GM21786 (cell line): ENCODE results near the gene PGK1.
"Not testable (repeated sequence)": the region's sequence is repeated elsewhere in the genome, so short reads cannot be mapped to it uniquely, and the experiment has no call there.

Experiments used
- ATAC-seq: cut with Tn5 transposase; IDR thresholded peaks from one replicate; pipeline ENCODE4 v1.9.1; 2021; ENCODE audit not compliant: unreplicated experiment

PGK1 gene

DNA sequence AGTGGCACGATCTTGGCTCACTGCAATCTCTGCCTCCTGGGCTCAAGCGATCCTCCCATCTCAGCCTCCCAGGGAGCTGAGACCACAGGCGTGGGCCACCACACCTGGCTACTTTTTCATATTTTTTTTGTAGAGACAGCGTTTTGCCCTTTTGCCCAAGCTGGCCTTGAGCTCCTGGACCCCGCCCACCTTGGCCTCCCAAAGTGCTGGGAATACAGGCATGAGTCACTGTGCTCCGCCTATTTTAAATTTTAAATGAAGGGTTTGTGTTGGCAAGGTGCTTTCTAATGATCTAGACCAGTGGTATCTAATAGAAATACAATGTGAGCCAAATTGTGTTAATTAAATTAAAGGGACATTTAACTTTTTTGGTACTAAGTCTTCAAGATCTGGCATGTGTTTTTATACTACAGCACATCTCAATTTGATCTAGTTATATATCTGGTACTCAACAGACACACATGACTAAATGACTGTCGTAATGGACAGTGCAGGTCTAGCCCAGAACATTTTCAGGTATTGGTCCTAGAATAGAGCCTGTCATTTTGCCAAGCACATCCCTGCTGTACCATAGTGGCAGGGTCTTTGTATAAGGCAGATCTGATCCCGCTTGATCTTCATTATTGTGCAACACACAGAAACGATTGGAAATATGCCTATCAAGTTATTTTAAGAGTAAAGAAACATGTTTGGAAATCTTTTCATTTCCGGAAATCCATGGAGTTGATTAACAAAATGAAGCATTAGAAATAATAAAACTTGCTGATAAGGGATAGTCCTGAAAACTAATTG, 7.3 kb downstream of the PGK1 start:
- ATAC-seq: no peak

DNA sequence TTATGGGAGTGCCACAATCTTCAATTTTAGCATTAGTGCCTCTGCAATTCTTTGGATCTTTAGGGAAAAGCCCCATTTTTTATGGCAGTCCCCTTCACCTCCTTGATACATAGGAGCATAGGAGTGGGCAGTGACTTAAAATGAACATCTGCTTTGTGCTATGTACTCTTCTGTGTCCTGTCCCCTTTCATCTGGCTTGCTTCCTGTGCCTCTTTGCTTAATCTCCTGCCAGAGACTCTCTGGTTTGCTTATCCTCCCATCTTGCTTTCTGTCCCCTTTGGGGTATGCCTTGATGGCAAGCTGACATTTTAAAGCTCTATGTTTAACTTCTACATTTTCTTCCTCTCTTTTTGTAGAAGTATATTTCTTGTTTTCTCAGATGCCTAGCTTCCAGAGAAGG, 12.3 kb downstream of the PGK1 start:
- no peak for ATAC-seq

DNA sequence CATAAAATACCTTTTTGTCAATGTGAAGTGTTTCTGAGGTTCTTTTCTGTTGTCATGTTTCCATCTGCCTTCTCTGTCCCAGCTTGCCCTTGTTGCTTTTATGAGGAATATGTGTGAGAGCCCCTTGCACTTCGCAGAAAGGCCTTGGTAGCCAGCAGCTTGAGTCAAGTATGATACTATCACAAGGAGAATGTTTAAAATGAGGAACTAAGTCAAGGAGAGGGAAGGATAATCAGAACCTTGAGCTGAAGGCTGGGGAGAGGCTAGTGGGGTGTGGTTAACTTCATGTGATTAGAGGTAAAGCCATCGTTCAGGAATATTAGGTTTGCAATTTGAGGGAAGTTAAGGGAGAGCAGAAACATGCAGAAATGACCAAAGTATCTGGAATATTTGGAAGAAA, 12.7 kb downstream of the PGK1 start:
- no peak for ATAC-seq

DNA sequence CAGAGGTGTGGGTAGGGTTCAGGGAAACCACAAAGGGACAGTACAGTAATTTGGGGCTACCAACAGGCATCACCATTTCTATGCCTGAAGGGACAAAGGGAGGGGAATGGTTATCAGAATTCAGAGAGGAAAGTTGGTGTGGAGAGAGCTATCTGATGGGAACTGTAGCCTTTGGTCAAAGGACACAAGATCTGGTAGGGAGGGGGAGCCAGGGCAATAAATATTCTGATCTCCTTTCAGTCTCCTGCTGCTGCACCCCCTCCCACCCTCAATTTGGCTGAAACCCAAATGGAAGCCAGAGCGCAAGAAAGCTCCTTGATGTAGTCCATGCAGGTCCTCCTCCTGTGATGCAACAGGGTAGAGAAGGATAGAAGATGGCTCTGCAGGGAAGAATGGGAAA, 14.6 kb downstream of the PGK1 start:
- no peak for ATAC-seq

DNA sequence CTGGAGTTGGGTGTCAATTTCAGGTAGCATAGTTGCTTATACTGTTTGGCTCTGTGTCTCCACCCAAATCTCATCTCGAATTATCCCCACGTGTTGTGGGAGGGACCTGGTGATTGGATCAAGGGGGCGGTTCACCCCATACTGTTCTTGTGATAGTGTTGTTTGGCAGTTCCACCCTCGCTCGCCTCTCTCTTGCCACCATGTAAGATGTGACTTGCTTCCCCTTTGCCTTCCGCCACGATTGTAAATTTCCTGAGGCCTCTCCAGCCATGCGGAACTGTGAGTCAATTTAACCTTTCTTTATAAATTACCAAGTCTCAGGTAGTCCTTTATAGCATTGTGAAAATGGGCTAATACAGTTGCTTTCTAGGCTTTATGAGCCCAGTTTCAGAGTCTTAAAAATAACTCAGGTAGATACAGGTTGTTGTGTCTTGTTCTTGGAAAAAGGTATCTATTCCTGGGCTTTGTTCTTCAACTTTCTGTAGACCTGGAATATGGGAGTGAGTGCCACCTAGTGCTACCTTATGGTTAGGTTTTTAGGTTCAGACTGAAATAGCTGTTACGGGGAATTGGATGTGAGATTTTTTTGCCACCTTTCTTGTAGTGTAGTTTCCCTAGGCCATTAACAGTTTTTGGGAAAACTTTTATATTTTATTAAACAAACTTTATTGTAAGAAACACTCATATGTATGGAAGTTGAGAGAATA, 15.6 kb downstream of the PGK1 start:
- ATAC-seq: no peak

DNA sequence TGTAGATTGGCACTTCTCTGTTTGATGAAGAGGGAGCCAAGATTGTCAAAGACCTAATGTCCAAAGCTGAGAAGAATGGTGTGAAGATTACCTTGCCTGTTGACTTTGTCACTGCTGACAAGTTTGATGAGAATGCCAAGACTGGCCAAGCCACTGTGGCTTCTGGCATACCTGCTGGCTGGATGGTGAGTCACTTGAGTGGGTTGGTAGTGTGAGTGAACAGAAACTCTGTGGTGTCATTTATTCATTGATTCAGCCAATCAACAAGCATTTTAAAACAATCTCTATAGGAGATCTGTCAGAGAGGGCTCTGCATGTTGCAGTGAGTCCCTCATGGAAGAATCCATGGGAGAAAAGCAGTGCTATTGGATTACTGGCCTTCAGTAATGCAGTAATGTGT, 19.1 kb downstream of the PGK1 start:
- no peak for ATAC-seq

DNA sequence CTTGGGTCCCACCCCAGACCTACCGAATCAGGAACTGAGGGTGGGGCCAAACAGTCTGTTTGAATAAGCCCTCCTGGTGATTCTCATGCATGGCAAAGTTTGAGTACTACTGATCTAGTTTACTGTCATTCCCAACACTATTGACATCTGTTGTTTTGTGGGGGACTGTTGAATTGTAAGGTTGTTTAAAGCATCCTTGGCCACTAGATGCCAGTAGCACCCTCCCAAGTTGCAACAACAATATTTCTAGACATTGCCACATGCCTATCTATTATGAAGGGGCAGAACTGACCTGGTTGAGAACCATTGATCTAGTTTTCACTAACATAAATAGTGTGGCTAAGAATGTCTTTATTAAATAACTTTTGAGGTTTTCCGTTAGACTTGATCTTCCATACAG, 20.3 kb downstream of the PGK1 start:
- no peak for ATAC-seq

DNA sequence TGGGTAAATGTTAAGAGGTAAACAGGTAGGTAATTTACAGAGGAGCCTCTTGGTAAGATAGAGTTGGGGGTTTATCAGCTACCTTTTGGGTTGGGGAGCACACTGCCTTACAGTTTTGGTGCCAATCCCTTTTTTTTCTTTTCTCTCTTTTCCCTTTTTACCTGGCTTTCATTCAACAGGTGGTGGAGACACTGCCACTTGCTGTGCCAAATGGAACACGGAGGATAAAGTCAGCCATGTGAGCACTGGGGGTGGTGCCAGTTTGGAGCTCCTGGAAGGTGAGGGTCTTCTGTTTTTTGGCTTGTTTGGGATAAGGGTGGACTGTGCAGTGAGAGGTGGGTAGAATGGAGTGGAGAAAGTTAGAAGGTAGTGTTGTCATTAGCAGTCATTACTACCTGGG, 21.1 kb downstream of the PGK1 start:
- ATAC-seq: no peak

DNA sequence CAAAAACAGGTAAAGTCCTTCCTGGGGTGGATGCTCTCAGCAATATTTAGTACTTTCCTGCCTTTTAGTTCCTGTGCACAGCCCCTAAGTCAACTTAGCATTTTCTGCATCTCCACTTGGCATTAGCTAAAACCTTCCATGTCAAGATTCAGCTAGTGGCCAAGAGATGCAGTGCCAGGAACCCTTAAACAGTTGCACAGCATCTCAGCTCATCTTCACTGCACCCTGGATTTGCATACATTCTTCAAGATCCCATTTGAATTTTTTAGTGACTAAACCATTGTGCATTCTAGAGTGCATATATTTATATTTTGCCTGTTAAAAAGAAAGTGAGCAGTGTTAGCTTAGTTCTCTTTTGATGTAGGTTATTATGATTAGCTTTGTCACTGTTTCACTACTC, 21.7 kb downstream of the PGK1 start:
- ATAC-seq: not testable (repeated sequence)

DNA sequence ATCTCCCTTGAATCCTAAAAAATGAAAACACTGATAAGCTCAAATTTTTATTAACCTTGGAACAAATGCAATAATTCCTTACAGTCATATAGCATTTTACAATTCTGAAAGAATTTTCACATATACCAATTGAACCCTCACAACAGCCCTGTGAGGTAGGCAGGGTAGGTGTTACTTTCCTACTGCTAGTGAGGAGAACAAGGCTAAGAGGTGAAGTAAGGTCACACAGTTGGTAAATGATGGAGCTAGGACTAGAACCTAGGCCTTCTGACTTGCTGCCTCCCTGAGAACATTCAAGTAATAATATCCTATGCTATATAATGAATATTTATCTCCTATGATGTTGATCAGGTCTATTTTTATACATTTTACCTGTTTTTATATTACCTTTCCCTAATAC, 25.7 kb downstream of the PGK1 start:
- ATAC-seq: no peak

DNA sequence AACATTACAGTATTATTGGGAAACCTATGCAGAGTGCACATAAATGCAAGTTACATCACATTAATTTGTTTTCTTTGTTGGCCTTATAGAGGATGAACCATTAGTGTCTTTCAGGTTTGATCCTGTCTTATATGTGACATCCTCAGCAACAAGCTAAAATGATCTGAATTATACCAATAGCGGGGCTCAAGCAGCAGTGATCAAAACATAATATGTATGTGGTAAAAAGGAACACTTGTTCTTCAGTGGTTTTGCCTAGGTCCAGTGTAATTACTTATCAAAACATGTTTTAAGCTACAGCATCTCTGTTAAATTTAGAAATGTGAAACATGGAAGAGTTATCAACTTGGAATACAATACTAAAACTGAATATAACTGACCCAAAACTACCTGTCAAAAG, 26.3 kb downstream of the PGK1 start:
- ATAC-seq: no peak

DNA sequence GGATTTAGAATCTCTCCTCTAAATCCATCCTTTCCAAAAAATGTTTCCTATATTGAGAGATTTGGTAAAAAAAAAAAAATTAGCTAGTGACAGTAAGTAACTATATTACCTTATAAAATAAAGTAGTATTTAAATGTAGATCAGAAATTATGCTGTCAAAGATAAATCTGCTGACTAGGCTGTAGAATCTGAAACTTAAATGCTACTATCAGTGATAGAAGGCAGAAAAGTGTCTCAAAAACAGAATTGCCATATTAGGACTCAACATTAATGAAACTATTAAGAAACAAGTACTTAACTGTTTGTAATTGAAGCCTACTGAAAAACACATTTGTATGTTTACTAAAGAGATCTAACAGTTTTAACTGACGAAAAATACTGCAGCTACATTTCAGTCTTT, 27.1 kb downstream of the PGK1 start:
- no peak for ATAC-seq

DNA sequence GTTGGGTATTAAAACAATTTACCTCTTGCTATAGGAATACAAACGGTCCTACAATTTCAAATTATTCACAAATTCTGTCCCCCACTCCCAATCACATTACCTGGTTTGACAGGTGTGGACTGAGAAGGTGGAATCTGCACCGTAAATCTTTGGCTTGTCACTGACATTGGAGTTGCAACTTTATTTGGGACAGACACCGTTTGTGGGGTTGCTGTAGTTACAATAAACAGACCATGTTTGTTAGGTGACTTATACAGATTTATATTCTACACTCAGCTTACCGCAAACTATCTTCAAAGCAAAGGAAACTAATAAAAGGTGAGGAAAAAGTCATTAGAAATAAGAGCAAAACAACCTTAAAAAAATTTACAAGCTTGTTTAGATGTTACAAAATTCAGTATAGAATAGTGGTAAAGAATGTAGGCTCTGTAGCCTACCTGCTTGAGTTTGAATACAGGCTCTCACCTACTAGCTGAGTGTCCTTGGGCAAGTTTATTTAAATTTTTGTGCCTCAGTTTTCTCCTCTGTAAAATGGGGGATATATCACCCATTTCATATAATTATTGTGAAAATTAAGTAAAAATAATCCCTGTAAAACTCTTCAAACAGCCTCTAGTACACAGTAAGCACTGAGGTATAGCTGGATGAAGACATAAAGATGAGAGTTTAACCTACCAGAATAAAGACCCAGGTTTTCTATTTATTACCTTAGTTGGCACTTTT, 29.4 kb downstream of the PGK1 start:
- ATAC-seq: no peak

DNA sequence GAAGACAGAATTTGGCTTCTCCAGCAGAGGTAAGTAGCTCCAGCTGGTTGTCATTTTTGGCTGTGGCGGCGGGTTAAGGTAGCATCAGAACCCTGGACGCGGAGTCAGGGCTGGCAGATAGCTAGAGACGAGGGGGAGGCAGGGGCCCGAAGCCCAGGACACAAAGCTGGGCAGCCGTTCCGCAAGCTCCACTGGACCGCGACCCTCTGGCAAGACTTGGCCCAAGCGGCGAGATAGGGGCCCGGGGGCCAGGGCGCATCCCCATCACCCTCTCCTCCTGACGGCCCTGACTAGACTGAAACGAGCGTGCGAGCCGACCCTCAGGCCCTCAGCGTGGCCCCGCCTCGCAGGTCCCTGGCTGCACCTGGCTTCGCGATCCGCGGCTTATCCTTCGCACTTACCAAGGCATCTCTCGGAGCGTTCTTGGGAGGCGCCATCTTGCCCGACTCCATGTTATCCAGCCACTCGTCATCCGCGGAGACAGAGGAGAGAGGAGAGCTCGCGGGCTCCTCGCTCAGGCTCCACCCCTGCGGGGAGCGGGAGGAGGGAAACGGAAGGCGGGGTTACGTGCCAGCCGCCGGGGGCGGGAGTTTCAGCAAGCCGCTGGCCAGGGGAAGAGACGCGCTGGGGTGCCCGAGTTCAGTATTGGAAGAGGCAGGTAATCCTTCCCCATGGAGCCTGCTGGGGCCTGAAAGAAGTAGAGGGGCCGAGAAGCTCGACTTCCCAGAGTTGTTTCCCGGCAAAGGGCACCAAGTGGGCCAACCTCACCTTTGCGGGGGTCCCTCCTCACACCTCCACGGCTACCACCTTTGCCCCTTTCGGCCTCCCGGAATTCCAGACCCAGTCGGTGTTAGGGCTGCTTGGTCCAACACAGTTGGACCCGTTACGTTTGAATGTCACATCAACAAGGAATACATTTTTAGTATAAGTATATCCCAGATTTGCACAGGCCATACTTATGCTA, 35.4 kb downstream of the PGK1 start, which contains the start of gene TAF9B:
TSS of gene TAF9B (minus strand) at position 491 of the 964 bp plus-strand sequence. CDS start at position 452, 39 bp downstream.
- ATAC-seq: peak; percentile 94

DNA sequence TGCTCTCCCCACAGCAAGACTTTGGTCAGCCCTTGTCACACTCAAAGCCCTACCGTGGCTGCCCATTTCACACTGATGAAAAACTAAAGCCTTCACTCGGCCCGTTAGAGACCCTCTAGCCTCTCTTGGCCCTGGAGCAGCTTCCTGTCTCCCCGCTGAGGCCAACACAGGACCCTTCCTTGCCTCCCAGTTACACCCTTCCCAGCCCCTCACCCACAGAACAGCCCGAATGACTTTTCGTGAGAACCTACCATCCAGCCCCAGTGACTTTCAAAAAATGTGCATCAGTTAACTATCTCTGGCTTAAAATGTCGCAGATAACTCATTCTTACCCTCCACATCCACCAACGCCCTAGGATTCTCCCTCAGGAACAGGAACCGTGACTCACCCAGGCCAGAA, 36.2 kb downstream of the PGK1 start:
- no peak for ATAC-seq

DNA sequence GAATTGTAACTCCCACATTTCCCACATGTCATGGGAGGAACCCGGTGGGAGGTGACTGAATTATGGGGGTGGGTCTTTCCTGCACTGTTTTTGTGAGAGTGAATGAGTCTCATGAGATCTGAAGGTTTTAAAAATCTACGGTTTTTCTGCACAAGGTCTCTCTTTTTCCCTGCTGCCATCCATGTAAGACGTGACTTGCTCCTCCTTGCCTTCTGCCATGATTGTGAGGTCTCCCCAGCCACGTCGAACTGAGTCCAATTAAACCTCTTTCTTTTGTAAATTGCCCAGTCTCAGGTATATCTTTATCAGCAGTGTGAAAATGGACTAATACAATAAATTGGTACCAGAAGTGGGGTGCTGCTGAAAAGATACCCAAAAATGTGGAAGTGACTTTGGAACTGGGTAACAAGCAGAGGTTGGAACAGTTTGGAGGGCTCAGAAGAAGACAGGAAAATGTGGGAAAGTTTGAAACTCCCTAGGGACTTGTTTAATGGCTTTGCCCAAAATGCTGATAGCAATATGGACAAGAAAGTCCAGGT, 43.0 kb downstream of the PGK1 start:
- not testable (repeated sequence) for ATAC-seq

DNA sequence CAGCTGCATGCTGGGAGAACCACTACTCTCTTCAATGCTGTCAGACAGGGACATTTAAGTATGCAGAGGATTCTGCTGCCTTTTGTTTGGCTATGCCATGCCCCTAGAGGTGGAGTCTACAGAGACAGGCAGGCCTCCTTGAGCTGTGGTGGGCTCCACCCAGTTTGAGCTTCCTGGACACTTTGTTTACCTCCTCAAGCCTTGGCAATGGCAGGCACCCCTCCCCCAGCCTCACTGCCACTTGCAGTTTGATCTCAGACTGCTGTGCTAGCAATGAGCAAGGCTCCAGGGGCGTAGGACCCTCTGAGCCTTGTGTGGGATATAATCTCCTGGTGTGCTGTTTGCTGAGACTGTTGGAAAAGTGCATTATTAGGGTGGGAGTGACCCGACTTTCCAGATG, 53.3 kb downstream of the PGK1 start:
- ATAC-seq: not testable (repeated sequence)

DNA sequence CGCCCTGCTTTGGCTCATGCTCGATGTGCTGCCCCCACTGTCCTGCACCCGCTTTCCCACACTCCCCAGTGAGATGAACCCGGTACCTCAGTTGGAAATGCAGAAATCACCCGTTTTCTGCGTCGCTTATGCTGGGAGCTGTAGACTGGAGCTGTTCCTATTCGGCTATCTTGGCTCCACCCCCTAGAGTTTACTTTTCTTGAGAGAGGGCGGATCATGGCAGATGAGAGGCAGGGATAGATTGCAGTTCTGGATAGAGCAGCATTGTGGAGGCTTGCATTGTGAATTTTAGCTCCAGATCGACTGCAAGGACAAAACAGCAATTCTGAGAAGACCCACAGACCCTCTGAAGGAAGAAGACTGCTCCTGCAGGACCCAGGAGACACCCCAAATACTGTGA, 53.8 kb downstream of the PGK1 start:
- not testable (repeated sequence) for ATAC-seq

DNA sequence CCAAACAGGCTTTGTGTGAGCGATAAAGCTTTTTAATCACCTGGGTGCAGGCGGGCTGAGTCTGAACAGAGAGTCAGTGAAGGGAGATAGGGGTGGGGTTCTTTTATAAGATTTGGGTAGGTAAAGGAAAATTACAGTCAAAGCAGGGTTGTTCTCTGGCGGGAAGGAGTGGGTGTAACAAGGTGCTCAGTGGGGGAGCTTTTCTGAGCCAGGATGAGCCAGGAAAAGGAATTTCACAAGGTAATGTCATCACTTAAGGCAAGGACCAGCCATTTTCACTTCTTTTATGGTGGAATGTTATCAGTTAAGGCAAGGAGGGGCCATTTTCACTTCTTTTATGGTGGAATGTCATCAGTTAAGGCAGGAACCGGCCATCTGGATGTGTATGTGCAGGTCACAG, 56.7 kb downstream of the PGK1 start:
- ATAC-seq: not testable (repeated sequence)

DNA sequence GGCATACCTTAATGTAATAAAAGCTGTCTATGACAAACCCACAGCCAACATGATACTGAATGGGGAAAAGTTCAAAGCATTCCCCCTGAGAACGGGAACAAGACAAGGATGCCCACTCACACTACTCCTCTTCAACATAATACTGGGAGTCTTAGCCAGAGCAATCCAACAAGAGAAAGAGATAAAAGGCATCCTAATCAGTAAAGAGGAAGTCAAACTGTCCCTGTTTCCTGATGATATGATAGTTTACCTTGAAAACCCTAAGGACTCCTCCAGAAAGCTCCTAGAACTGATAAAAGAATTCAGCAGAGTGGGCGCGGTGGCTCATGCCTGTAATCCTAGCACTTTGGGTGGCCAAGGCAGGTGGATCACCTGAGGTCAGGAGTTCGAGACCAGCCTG, 59.1 kb downstream of the PGK1 start:
- ATAC-seq: not testable (repeated sequence)
